ENCODE results near the gene KLC1. TPM values are rescaled to one million over a fixed set of nuclear protein-coding genes. Genes with fewer than 3 reads are reported as not detected.

KLC1 gene
- total RNA-seq, 4 donors from 2014 or later: 236 to 340 (median 281) TPM

GRCh38 chr14:103683139-103683538 is 54.1 kb downstream of the KLC1 start:
- 85 to 87% methylated on average over 15 of the region's 15 CpGs for WGBS, 2 donors
- Histone ChIP-seq H3K9me3 (no peaks in the 10 kb centered on the region), H3K27me3 (no peaks in the 10 kb centered on the region), H3K36me3 (peaks cover 75 to 76% of the 10 kb centered on the region in 2 donors), H3K4me3 (replicated peaks in 1 of 3) (no peak overlapping the region), H3K27ac (no peak overlapping the region), H3K4me1 (no peaks in the 10 kb centered on the region)
- TF ChIP-seq POLR2A (IDR thresholded peaks at IDR 0.05) (no peak), CTCF (IDR thresholded peaks at IDR 0.05) (no peak)
- DNase-seq: no peak
- intact Hi-C loops (cut with DNase I): no loop called here

GRCh38 chr14:103684471-103684870 is 55.5 kb downstream of the KLC1 start:
- H3K27ac ChIP-seq: no peak overlapping the region
- H3K27me3 ChIP-seq: no peaks in the 10 kb centered on the region
- H3K36me3 ChIP-seq: peaks cover 63 to 64% of the 10 kb centered on the region in 2 donors
- 89 to 91% methylated on average over 4 to 6 of the region's 6 CpGs for WGBS, 2 donors
- intact Hi-C loops (cut with DNase I): no loop called here
- TF ChIP-seq POLR2A (IDR thresholded peaks at IDR 0.05) (no peak), CTCF (IDR thresholded peaks at IDR 0.05) (no peak)
- H3K9me3 ChIP-seq: no peaks in the 10 kb centered on the region
- H3K4me1 ChIP-seq: peaks cover 6 to 7% of the 10 kb centered on the region in 2 donors
- no peak overlapping the region for H3K4me3 ChIP-seq (replicated peaks in 1 of 3)
- no peak for DNase-seq

GRCh38 chr14:103684871-103685270 is 55.9 kb downstream of the KLC1 start:
- no peak for TF ChIP-seq POLR2A (IDR thresholded peaks at IDR 0.05)
- TF ChIP-seq CTCF (IDR thresholded peaks at IDR 0.05): no peak
- intact Hi-C loops (cut with DNase I): no loop called here
- DNase-seq: no peak
- Histone ChIP-seq H3K4me1 (peaks cover 10 to 11% of the 10 kb centered on the region in 2 donors), H3K27ac (no peak overlapping the region), H3K36me3 (peaks cover 59 to 60% of the 10 kb centered on the region in 2 donors), H3K4me3 (replicated peaks in 1 of 3) (no peak overlapping the region), H3K9me3 (no peaks in the 10 kb centered on the region), H3K27me3 (no peaks in the 10 kb centered on the region)
- 95 to 96% methylated on average over 15 of the region's 15 CpGs for WGBS, 2 donors

- no peak for DNase-seq
- Histone ChIP-seq H3K4me1 (peaks cover 14 to 18% of the 10 kb centered on the region in 2 donors), H3K27me3 (no peaks in the 10 kb centered on the region), H3K27ac (no peak overlapping the region), H3K4me3 (replicated peaks in 1 of 3) (no peak overlapping the region), H3K36me3 (peaks cover 53 to 54% of the 10 kb centered on the region in 2 donors), H3K9me3 (no peaks in the 10 kb centered on the region)
- intact Hi-C loops (cut with DNase I): no loop called here
- WGBS, 2 donors: 93 to 95% methylated on average over 23 of the region's 23 CpGs
- TF ChIP-seq CTCF (IDR thresholded peaks at IDR 0.05): no peak
- no peak for TF ChIP-seq POLR2A (IDR thresholded peaks at IDR 0.05)
Measured at GRCh38 chr14:103685276-103686211, 56.5 kb downstream of the KLC1 start.
